Stomach smooth muscle (tissue), 2 donors: ENCODE results near the gene FUT4.
"Not testable (repeated sequence)": the region's sequence is repeated elsewhere in the genome, so short reads cannot be mapped to it uniquely, and the experiment has no call there.

Experiments used
- H3K27ac ChIP-seq: one replicate; pipeline ENCODE4 v1.7.0; 2013; ENCODE audit warnings: mild to moderate bottlenecking, low read length, inconsistent platforms
- H3K27me3 ChIP-seq, 2 donors: one replicate each; pipeline ENCODE4 v1.7.0; 2013; ENCODE audit warnings: low read length in 2 of 2; ENCODE audit not compliant: insufficient read depth in 2 of 2, control insufficient read depth in 1 of 2
- H3K36me3 ChIP-seq, 2 donors: one replicate each; pipeline ENCODE4 v1.7.0; 2013; ENCODE audit warnings: low read length in 2 of 2; ENCODE audit not compliant: control insufficient read depth in 2 of 2, insufficient read depth in 2 of 2
- H3K4me1 ChIP-seq: one replicate; pipeline ENCODE4 v1.7.0; 2013; ENCODE audit warnings: low read length; ENCODE audit not compliant: control insufficient read depth, insufficient read depth
- H3K4me3 ChIP-seq, 2 donors: one replicate each; pipeline ENCODE4 v1.7.0; 2013; ENCODE audit warnings: low read length in 2 of 2
- H3K9ac ChIP-seq, 2 donors: one replicate each; pipeline ENCODE4 v1.7.0; 2013; ENCODE audit warnings: low read length in 2 of 2, mild to moderate bottlenecking in 1 of 2
- H3K9me3 ChIP-seq, 2 donors: one replicate each; pipeline ENCODE4 v1.7.0; 2013; ENCODE audit warnings: low read length in 2 of 2; ENCODE audit not compliant: control insufficient read depth in 2 of 2
- donor health status: healthy.
- donor health status: Pancreatic carcinoma.

The FUT4 gene

DNA sequence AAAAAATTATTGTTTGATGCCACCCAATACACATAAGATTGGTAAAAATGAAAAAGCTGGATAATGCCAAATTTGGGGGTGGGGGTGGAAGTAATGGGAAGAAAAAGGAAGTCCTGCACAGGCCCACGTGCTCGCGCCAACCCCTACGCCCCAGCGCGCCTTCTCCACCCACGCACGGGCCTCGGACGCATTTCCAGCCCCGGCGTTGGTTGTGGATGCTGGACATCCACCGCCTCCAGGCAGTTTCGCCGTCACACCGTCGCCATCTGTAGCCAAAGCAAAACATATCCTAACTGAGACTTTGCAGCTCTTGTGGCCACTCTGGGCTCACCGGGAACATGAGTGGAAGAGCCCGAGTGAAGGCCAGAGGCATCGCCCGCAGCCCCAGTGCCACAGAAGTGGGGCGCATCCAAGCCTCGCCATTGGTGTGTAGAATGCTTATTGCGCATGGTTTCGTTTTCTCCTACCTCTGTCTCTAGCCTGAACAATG is 23.5 kb downstream of the FUT4 start, which contains the start of gene PIWIL4:
Gene PIWIL4, plus strand, starts transcription at position 188 of the 490 bp plus-strand sequence. Its CDS starts 151 bp downstream, at position 339.
- H3K36me3 ChIP-seq: peaks cover 0 to 2% of the 10 kb centered on the region in 2 donors
- H3K4me3 ChIP-seq: no peak within 1 kb of the TSS
- H3K4me1 ChIP-seq: no peaks in the 10 kb centered on the region
- no peak within 1 kb of the TSS for H3K27ac ChIP-seq
- H3K9me3 ChIP-seq: no peaks in the 10 kb centered on the region
- no peak within 1 kb of the TSS for H3K9ac ChIP-seq
- H3K27me3 ChIP-seq: no peaks in the 10 kb centered on the region

DNA sequence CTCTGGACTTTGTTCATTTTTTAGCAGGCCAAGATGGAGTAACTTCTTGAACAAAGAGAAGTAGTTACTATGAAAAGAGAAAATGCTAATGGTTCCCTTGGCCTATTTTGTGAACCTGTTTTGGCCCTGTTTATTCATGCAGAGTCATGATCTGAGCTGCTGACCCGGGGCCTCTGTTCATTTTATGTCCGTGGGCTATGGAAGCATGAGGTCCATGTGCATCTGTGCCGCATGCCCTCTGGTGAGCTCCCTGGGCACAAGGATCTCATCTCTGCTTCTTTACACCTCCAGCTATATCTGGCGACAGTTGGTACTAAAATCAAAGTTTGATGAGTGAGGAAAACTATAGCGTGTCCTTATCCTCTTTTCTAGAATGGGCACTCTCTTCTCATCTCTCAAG is 24.5 kb downstream of the FUT4 start:
- Histone ChIP-seq H3K4me1 (no peaks in the 10 kb centered on the region), H3K27me3 (no peaks in the 10 kb centered on the region), H3K4me3 (no peak overlapping the region), H3K9me3 (no peaks in the 10 kb centered on the region), H3K9ac (no peak overlapping the region), H3K27ac (no peak overlapping the region), H3K36me3 (peaks cover 0 to 2% of the 10 kb centered on the region in 2 donors)

DNA sequence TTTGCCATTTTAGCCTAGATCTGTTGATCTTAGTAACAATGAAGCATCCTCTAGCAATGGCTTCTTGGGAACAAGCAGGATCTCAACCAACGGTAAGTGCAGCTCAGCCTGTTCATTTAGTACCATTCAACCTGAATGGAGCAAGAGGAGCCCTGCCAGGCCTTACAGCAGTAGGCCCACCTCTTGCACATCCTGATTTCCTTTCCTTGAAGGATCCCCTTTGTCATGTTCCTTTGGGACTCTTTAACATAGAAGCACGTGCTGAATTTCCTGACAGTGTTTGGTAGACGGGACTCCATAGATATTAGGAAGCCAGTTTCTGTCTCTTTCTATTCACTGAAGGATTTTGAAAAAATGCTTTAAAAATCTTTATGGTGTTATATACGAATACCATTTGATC is 25.0 kb downstream of the FUT4 start:
- no peaks in the 10 kb centered on the region for H3K9me3 ChIP-seq
- H3K4me1 ChIP-seq: no peaks in the 10 kb centered on the region

DNA sequence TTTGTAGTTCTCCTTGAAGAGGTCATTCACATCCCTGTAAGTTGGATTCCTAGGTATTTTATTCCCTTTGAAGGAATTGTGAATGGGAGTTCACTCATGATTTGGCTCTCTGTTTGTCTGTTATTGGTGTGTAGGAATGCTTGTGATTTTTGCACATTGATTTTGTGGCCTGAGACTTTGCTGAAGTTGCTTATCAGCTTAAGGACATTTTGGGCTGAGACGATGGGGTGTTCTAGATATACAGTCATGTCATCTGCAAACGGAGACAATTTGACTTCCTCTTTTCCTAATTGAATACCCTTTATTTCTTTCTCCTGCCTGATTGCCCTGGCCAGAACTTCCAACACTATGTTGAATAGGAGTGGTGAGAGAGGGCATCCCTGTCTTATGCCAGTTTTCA is 29.3 kb downstream of the FUT4 start:
- H3K36me3 ChIP-seq, H3K4me3 ChIP-seq, H3K27ac ChIP-seq, H3K9ac ChIP-seq, H3K27me3 ChIP-seq, H3K4me1 ChIP-seq, H3K9me3 ChIP-seq: not testable (repeated sequence)

More for the DNA sequence above, 25.0 kb downstream of the FUT4 start:
- Histone ChIP-seq H3K27me3 (no peaks in the 10 kb centered on the region), H3K36me3 (peaks cover 0 to 2% of the 10 kb centered on the region in 2 donors), H3K27ac (no peak overlapping the region), H3K4me3 (no peak overlapping the region), H3K9ac (no peak overlapping the region)

DNA sequence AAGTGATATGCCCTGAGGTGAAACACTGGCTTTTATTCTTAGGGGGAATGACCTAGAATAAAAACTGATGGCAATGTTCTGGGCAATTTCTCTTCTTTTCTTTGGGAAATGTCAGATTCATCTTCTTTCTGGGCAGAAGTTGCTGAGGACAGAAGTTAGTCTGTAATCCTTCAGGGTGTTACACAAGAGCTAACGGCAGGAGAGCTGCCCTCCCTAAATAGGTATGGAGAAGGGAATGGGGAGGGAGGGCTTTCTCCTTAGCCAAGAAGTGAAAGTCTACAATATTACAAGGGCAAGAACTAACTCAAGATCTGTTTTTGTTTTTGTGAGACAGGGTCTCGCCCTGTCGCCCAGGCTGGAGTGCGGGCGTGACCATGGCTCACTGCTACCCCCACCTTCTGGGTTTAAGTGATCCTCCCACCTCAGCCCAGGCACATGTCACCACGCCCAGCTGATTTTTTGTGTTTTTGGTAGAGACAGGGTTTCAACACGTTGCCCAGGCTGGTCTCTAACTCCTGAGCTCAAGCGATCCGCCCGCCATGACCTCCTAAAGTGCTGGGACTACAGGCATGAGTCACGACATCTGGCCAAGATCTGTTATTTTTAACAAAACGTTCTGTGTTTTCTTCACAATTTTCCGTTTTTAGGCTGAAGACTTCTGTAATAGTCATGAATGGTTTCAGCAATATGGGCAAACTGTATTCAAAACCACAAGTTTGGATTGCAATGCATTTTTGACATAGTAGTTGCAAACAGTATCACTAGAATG is 30.7 kb downstream of the FUT4 start:
- Histone ChIP-seq H3K9ac (no peak overlapping the region), H3K9me3 (no peaks in the 10 kb centered on the region), H3K4me3 (no peak overlapping the region), H3K27me3 (no peaks in the 10 kb centered on the region), H3K4me1 (no peaks in the 10 kb centered on the region), H3K36me3 (no peaks in the 10 kb centered on the region), H3K27ac (no peak overlapping the region)

DNA sequence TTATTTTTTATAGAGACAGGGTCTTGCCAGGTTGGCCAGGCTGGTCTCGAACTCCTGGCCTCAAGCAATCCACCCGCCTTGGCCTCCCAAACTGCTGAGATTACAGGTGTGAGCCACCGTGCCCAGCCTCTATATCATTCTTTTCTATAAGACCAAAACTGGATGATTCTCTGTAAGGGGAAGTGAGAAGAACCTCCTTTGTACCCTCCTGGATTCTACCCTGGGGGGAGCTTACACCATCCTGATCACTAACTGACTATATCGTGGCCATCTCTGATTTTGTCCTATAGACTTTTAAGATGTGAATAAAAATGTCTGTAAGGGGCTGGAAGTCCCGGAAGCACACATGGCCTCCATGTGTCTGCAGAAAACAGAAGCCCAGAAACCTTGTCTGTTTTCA is 32.6 kb downstream of the FUT4 start:
- H3K9me3 ChIP-seq: no peaks in the 10 kb centered on the region
- H3K4me1 ChIP-seq: no peaks in the 10 kb centered on the region
- H3K27ac ChIP-seq: no peak overlapping the region
- no peaks in the 10 kb centered on the region for H3K36me3 ChIP-seq
- no peaks in the 10 kb centered on the region for H3K27me3 ChIP-seq
- no peak overlapping the region for H3K9ac ChIP-seq
- no peak overlapping the region for H3K4me3 ChIP-seq

DNA sequence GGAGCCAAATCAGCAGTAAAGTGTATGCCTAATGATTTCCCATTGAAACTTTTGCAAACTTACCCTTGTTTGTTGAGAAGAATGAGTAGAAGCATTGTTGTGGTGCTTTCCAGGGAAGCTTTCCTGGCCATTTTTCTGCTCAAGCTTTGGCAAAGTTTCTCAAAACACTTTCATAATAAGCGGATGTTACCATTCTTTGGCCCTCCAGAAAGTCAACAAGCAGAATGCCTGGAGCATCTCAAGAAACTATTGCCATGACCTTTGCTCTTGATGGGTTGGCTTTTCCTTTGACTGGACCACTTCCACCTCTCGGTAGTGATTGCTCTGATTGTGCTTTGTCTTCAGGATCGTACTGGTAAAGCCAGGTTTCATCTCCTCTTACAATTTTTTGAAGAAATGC is 34.1 kb downstream of the FUT4 start:
- Histone ChIP-seq H3K4me1 (no peaks in the 10 kb centered on the region), H3K4me3 (no peak overlapping the region), H3K36me3 (no peaks in the 10 kb centered on the region), H3K9me3 (no peaks in the 10 kb centered on the region), H3K9ac (no peak overlapping the region), H3K27me3 (no peaks in the 10 kb centered on the region), H3K27ac (no peak overlapping the region)

DNA sequence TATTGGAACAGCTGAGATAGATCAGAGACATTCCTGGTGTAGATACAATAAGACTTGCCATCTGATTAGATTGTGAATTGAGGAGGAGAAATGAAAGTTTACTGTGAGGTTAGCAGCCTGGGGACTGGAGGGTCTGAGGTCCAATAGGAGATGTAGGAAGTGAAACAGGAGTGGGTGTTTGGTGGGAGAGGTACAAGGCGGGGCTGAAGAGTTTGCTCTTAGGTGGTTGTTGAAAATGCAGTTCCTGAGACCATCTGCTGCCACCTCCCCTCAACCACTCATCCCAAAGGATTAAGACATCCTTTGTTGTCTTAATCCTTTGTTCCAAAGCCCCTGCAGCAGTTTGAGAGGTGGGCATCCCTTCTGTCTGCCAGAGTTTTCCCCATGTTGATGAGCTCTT is 38.2 kb downstream of the FUT4 start:
- no peaks in the 10 kb centered on the region for H3K9me3 ChIP-seq
- H3K4me3 ChIP-seq: no peak overlapping the region
- no peaks in the 10 kb centered on the region for H3K36me3 ChIP-seq
- no peak overlapping the region for H3K9ac ChIP-seq
- no peaks in the 10 kb centered on the region for H3K27me3 ChIP-seq
- H3K4me1 ChIP-seq: no peaks in the 10 kb centered on the region
- H3K27ac ChIP-seq: no peak overlapping the region

DNA sequence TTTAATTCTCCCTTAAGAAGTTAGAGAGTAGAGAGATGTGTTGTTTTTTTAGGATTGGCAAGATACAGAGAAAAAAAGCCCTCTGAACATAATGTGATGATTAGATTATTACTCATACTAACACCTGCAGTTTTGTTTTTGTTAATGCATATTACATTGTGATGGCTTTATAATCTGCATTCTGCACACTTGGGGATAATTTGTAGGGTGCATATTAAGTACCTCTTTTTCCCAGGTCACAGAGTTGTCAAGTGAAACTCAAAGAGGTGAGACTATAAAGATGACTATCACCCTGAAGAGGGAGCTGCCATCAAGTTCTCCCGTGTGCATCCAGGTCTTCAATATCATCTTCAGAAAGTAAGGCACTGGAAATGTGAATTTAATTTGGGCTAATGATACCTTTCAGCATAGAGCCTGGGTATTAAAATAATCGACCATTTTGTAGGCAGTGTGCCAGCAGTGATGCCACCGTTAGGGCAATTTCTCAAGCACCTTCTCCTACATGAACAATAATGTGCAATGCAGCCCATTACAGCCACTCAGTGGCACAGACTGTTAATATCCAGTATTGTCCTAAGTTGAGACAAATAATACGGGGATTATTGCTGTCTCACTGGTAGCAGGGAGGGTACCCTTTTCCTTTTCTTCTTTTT is 39.6 kb downstream of the FUT4 start:
- Histone ChIP-seq H3K4me3 (no peak overlapping the region), H3K9me3 (no peaks in the 10 kb centered on the region), H3K9ac (no peak overlapping the region), H3K36me3 (no peaks in the 10 kb centered on the region), H3K27me3 (no peaks in the 10 kb centered on the region), H3K27ac (no peak overlapping the region), H3K4me1 (no peaks in the 10 kb centered on the region)

DNA sequence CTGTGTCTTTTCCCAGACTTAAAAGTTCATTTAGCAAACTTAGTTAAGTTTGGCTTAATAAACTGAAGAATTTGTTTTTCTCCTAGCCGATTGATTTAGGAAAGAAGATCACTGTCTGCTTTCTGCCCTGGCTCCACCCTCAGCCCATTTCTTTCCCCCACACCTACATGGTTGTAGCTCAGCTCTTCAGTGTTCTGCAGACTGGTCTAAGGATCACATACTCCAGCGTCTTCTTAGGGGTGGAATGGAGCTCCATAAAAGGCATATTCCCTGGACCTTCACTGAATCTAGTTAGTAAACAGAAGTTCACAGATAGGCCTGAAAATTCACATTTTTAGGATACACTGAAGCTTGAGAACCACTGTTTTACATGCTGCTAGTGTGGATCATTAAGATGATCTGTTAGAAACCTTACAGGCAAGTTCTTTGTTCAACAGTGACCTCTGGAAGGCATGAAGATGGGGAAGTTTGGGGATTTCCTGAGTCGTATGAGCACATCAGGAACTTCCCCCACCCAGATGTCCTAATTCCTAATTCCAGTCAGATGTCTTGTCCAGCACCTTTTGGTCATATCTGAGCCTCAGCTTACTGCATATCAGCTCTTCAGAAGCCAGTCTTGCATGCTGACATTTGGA is 40.3 kb downstream of the FUT4 start:
- Histone ChIP-seq H3K27me3 (no peaks in the 10 kb centered on the region), H3K36me3 (no peaks in the 10 kb centered on the region), H3K9me3 (no peaks in the 10 kb centered on the region), H3K4me1 (no peaks in the 10 kb centered on the region), H3K9ac (no peak overlapping the region), H3K4me3 (no peak overlapping the region), H3K27ac (no peak overlapping the region)
